ENCODE data around the gene RASL12.

- TF ChIP-seq, protein P1, sequence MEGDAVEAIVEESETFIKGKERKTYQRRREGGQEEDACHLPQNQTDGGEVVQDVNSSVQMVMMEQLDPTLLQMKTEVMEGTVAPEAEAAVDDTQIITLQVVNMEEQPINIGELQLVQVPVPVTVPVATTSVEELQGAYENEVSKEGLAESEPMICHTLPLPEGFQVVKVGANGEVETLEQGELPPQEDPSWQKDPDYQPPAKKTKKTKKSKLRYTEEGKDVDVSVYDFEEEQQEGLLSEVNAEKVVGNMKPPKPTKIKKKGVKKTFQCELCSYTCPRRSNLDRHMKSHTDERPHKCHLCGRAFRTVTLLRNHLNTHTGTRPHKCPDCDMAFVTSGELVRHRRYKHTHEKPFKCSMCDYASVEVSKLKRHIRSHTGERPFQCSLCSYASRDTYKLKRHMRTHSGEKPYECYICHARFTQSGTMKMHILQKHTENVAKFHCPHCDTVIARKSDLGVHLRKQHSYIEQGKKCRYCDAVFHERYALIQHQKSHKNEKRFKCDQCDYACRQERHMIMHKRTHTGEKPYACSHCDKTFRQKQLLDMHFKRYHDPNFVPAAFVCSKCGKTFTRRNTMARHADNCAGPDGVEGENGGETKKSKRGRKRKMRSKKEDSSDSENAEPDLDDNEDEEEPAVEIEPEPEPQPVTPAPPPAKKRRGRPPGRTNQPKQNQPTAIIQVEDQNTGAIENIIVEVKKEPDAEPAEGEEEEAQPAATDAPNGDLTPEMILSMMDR (IDR thresholded peaks at IDR 0.05; ENCODE audit: low read depth, low read length): no peak
- TF ChIP-seq, protein P2, sequence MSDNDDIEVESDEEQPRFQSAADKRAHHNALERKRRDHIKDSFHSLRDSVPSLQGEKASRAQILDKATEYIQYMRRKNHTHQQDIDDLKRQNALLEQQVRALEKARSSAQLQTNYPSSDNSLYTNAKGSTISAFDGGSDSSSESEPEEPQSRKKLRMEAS (IDR thresholded peaks at IDR 0.05; ENCODE audit: low read depth, low read length): no peak
- TF ChIP-seq POLR2A (IDR thresholded peaks at IDR 0.05; ENCODE audit: extremely low read depth, insufficient read length): no peak
These were observed 15.5 kb upstream of the RASL12 start for GRCh38 chr15:65083262-65083701.

Data from NB4 (cell line).